ENCODE measurements around the gene RAMP1.

The RAMP1 gene

GRCh38 chr2:237868631-237869342 is 9.4 kb downstream of the RAMP1 start:
- TF ChIP-seq, protein P1, sequence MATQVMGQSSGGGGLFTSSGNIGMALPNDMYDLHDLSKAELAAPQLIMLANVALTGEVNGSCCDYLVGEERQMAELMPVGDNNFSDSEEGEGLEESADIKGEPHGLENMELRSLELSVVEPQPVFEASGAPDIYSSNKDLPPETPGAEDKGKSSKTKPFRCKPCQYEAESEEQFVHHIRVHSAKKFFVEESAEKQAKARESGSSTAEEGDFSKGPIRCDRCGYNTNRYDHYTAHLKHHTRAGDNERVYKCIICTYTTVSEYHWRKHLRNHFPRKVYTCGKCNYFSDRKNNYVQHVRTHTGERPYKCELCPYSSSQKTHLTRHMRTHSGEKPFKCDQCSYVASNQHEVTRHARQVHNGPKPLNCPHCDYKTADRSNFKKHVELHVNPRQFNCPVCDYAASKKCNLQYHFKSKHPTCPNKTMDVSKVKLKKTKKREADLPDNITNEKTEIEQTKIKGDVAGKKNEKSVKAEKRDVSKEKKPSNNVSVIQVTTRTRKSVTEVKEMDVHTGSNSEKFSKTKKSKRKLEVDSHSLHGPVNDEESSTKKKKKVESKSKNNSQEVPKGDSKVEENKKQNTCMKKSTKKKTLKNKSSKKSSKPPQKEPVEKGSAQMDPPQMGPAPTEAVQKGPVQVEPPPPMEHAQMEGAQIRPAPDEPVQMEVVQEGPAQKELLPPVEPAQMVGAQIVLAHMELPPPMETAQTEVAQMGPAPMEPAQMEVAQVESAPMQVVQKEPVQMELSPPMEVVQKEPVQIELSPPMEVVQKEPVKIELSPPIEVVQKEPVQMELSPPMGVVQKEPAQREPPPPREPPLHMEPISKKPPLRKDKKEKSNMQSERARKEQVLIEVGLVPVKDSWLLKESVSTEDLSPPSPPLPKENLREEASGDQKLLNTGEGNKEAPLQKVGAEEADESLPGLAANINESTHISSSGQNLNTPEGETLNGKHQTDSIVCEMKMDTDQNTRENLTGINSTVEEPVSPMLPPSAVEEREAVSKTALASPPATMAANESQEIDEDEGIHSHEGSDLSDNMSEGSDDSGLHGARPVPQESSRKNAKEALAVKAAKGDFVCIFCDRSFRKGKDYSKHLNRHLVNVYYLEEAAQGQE (IDR thresholded peaks at IDR 0.05; ENCODE audit: insufficient read depth in 1 of 2, low read depth in 2 of 2, low read length in 2 of 2) = no peak
- no peak for TF ChIP-seq SIN3A (IDR thresholded peaks at IDR 0.05; ENCODE audit: borderline replicate concordance, insufficient read depth, low read length)
- TF ChIP-seq TAF1 (IDR thresholded peaks at IDR 0.05; ENCODE audit: borderline replicate concordance, insufficient read depth, low read length) = no peak
- TF ChIP-seq POLR2AphosphoS5 (IDR thresholded peaks at IDR 0.05; ENCODE audit: low read depth, low read length) = no peak
- no peak for TF ChIP-seq FOXP2 (optimal IDR thresholded peaks at IDR 0.05; ENCODE audit: borderline replicate concordance, extremely low read depth, extremely low read length, insufficient read depth)

GRCh38 chr2:237869343-237870102 is 10.1 kb downstream of the RAMP1 start:
- TF ChIP-seq SIN3A (IDR thresholded peaks at IDR 0.05; ENCODE audit: borderline replicate concordance, insufficient read depth, low read length) (no peak), POLR2AphosphoS5 (IDR thresholded peaks at IDR 0.05; ENCODE audit: low read depth, low read length) (no peak), TAF1 (IDR thresholded peaks at IDR 0.05; ENCODE audit: borderline replicate concordance, insufficient read depth, low read length) (no peak), FOXP2 (optimal IDR thresholded peaks at IDR 0.05; ENCODE audit: borderline replicate concordance, extremely low read depth, extremely low read length, insufficient read depth) (no peak)
- TF ChIP-seq, protein P1 (IDR thresholded peaks at IDR 0.05; ENCODE audit: insufficient read depth in 1 of 2, low read depth in 2 of 2, low read length in 2 of 2) = no peak

DNA sequence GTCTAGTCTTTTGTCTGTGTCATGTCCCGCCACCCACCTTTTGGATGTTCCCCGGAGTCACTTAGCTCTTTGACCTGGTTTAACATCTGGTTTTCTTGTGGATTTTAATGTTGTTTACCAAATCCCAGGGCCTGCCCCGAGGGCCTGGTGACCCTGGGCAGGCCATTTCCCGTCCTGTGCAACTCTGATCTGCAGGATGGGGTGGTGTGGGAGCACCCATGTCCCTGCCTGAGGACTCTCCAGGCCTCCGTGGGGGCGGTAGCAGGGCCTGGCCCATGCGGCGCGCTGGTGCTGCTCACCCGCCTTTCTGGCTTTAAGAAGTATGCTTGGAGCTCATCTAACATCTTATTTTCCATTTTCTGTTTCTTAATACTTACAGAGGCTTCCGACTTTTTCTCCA is 10.7 kb downstream of the RAMP1 start:
- TF ChIP-seq SIN3A (IDR thresholded peaks at IDR 0.05; ENCODE audit: borderline replicate concordance, insufficient read depth, low read length) (no peak), TAF1 (IDR thresholded peaks at IDR 0.05; ENCODE audit: borderline replicate concordance, insufficient read depth, low read length) (no peak), FOXP2 (optimal IDR thresholded peaks at IDR 0.05; ENCODE audit: borderline replicate concordance, extremely low read depth, extremely low read length, insufficient read depth) (no peak), POLR2AphosphoS5 (IDR thresholded peaks at IDR 0.05; ENCODE audit: low read depth, low read length) (no peak)
- TF ChIP-seq, protein P1 (IDR thresholded peaks at IDR 0.05; ENCODE audit: insufficient read depth in 1 of 2, low read depth in 2 of 2, low read length in 2 of 2) = no peak

DNA sequence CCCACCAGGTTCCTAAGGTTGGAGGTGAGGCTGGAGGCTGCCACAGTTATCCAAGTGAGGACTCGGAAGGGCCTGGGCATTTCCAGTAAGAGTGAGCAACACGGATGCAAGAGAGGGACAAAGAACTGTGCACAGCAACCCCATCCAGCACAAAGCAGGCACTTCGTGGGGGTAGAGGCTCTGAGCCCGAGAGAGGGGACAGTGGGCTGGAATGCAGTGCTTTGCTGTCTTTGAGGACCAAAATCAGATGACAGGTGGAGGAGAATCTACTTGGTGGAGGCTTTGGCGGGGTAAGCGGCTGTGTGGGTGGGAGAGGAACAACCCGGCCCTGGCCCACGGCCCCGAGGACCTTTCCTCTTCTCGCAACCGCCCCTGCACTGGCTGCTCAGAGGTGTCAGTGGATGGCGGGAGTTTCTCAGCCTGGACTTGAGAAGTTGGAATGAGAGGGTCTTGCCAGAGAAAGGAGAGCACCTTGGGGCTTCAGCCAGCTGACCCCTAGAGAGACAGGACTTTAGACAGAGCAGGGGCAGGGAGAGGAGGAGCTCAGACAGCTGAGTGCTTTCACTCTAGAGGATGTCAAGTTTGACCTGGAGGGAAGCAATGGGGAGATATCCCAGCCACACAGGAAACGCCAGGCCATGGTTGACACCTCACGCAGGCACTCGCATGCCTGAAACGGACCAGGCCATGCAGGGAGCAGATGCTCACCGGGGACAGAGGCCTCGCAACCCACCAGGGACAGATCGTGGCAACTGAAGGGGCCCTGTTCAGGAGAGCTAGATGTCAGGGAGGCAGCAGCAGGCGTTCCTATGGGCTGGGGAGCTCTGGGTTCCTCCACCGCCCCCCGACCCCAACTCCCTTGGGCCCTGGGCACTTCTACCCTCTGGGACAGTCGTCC is 11.6 kb downstream of the RAMP1 start:
- no peak for TF ChIP-seq SIN3A (IDR thresholded peaks at IDR 0.05; ENCODE audit: borderline replicate concordance, insufficient read depth, low read length)
- TF ChIP-seq POLR2AphosphoS5 (IDR thresholded peaks at IDR 0.05; ENCODE audit: low read depth, low read length) = no peak
- TF ChIP-seq TAF1 (IDR thresholded peaks at IDR 0.05; ENCODE audit: borderline replicate concordance, insufficient read depth, low read length) = no peak
- no peak for TF ChIP-seq FOXP2 (optimal IDR thresholded peaks at IDR 0.05; ENCODE audit: borderline replicate concordance, extremely low read depth, extremely low read length, insufficient read depth)

All from PFSK-1 (cell line).